ENCODE results near the gene METRN. TPM values are rescaled to one million over a fixed set of nuclear protein-coding genes. Genes with fewer than 3 reads are reported as not detected.

Gene METRN
- total RNA-seq, 4 donors from 2014 or later, result 24.4 to 42.1 (median 33.3) TPM

GRCh38 chr16:760545-761343 lies 45.8 kb downstream of the METRN start, which contains the start of gene MSLN:
Gene MSLN (plus strand): TSS chr16:760734. CDS start chr16:762681, 1,947 bp downstream.
- intact Hi-C loops (cut with DNase I; ENCODE audit: low total_unique reads), result no loop called here
- no peak within 1 kb of the TSS for H3K27ac ChIP-seq
- TF ChIP-seq CTCF (IDR thresholded peaks at IDR 0.05 in 4 of 5, conservative IDR thresholded peaks at IDR 0.05 in 1 of 5), result no peak
- TF ChIP-seq POLR2A (IDR thresholded peaks at IDR 0.05), result no peak
- no peak for ATAC-seq
- no peaks in the 10 kb centered on the region for H3K9me3 ChIP-seq
- no peak within 1 kb of the TSS for H3K4me3 ChIP-seq
- H3K4me1 ChIP-seq, result no peaks in the 10 kb centered on the region
- no peaks in the 10 kb centered on the region for H3K36me3 ChIP-seq
- H3K27me3 ChIP-seq, result peaks cover 0 to 19% (median 18%) of the 10 kb centered on the region in 3 donors
- in situ Hi-C loops (cut with MboI; ENCODE audit: low sequenced_read_pairs in 4 of 4), result no loop called here
- DNase-seq, result no peak

GRCh38 chr16:761625-762513 lies 47.0 kb downstream of the METRN start:
- Histone ChIP-seq H3K4me3 (no peak overlapping the region), H3K36me3 (no peaks in the 10 kb centered on the region), H3K4me1 (no peaks in the 10 kb centered on the region), H3K27me3 (peaks cover 0 to 19% (median 15%) of the 10 kb centered on the region in 3 donors), H3K27ac (no peak overlapping the region), H3K9me3 (no peaks in the 10 kb centered on the region)
- in situ Hi-C loops (cut with MboI; ENCODE audit: low sequenced_read_pairs in 4 of 4), result no loop called here
- TF ChIP-seq CTCF (IDR thresholded peaks at IDR 0.05 in 4 of 5, conservative IDR thresholded peaks at IDR 0.05 in 1 of 5), result no peak
- no peak for TF ChIP-seq POLR2A (IDR thresholded peaks at IDR 0.05)
- ATAC-seq (no peak), DNase-seq (no peak)
- intact Hi-C loops (cut with DNase I; ENCODE audit: low total_unique reads), result no loop called here

- Histone ChIP-seq H3K27ac (no peak overlapping the region), H3K36me3 (no peaks in the 10 kb centered on the region), H3K27me3 (peaks cover 0 to 19% (median 15%) of the 10 kb centered on the region in 3 donors), H3K4me3 (no peak overlapping the region), H3K4me1 (no peaks in the 10 kb centered on the region), H3K9me3 (no peaks in the 10 kb centered on the region)
- intact Hi-C loops (cut with DNase I; ENCODE audit: low total_unique reads) (no loop called here), in situ Hi-C loops (cut with MboI; ENCODE audit: low sequenced_read_pairs in 4 of 4) (no loop called here)
- ATAC-seq (no peak), DNase-seq (no peak)
- TF ChIP-seq POLR2A (IDR thresholded peaks at IDR 0.05), result no peak
Measured at GRCh38 chr16:762595-763268, 47.8 kb downstream of the METRN start.

GRCh38 chr16:763369-764183 lies 48.7 kb downstream of the METRN start:
- intact Hi-C loops (cut with DNase I; ENCODE audit: low total_unique reads), result no loop called here
- H3K36me3 ChIP-seq, result no peaks in the 10 kb centered on the region
- ATAC-seq (no peak), DNase-seq (no peak)
- TF ChIP-seq CTCF (IDR thresholded peaks at IDR 0.05 in 4 of 5, conservative IDR thresholded peaks at IDR 0.05 in 1 of 5), result no peak
- TF ChIP-seq POLR2A (IDR thresholded peaks at IDR 0.05), result no peak
- no peak overlapping the region for H3K27ac ChIP-seq
- H3K4me3 ChIP-seq, result no peak overlapping the region
- H3K4me1 ChIP-seq, result no peaks in the 10 kb centered on the region
- H3K27me3 ChIP-seq, result peaks cover 0 to 24% (median 15%) of the 10 kb centered on the region in 3 donors
- H3K9me3 ChIP-seq, result no peaks in the 10 kb centered on the region
- in situ Hi-C loops (cut with MboI; ENCODE audit: low sequenced_read_pairs in 4 of 4), result no loop called here
